Epithelial cell of esophagus (primary cell): Measurements from ENCODE around the gene TPRG1.

Experiments
- DNase-seq: peaks from one replicate; pipeline ENCODE4 v3.0.0; 2010; ENCODE audit warnings: low read depth
- H3K4me3 ChIP-seq: 2 replicates; pipeline ENCODE4 v1.5.1; 2011; ENCODE audit warnings: mild to moderate bottlenecking, low read length, control low read depth
- CTCF ChIP-seq: IDR thresholded peaks from 2 replicates; pipeline ENCODE4 v1.5.1; 2011; ENCODE audit warnings: low read depth, mild to moderate bottlenecking, low read length, control low read depth, inconsistent platforms; ENCODE audit not compliant: insufficient read depth; ENCODE audit errors: missing control alignments

Gene TPRG1

GRCh38 chr3:189282741-189283140 is 111.0 kb downstream of the TPRG1 start:
- TF ChIP-seq CTCF: no peak
- peak; percentile 80 for DNase-seq
- no peak overlapping the region for H3K4me3 ChIP-seq

- no peak for DNase-seq
- TF ChIP-seq CTCF: no peak
- H3K4me3 ChIP-seq: no peak overlapping the region
These were observed 114.4 kb downstream of the TPRG1 start for GRCh38 chr3:189286188-189286587.

- H3K4me3 ChIP-seq: no peak overlapping the region
- DNase-seq: no peak
- TF ChIP-seq CTCF: no peak
These were observed 115.1 kb downstream of the TPRG1 start for GRCh38 chr3:189286916-189287315.

- no peak overlapping the region for H3K4me3 ChIP-seq
- DNase-seq: no peak
- no peak for TF ChIP-seq CTCF
These were observed 116.8 kb downstream of the TPRG1 start for GRCh38 chr3:189288348-189289235.

GRCh38 chr3:189289251-189289650 is 117.5 kb downstream of the TPRG1 start:
- no peak overlapping the region for H3K4me3 ChIP-seq
- no peak for TF ChIP-seq CTCF
- no peak for DNase-seq

GRCh38 chr3:189292667-189293484 is 121.1 kb downstream of the TPRG1 start:
- no peak for TF ChIP-seq CTCF
- H3K4me3 ChIP-seq: no peak overlapping the region
- peak; percentile 58 for DNase-seq
